Measurements from ENCODE around the gene ITGA7.

The ITGA7 gene

GRCh38 chr12:55682087-55682796 lies 25.5 kb downstream of the ITGA7 start:
- no peak for TF ChIP-seq ZFX (IDR thresholded peaks at IDR 0.05)
- TF ChIP-seq, protein P1, sequence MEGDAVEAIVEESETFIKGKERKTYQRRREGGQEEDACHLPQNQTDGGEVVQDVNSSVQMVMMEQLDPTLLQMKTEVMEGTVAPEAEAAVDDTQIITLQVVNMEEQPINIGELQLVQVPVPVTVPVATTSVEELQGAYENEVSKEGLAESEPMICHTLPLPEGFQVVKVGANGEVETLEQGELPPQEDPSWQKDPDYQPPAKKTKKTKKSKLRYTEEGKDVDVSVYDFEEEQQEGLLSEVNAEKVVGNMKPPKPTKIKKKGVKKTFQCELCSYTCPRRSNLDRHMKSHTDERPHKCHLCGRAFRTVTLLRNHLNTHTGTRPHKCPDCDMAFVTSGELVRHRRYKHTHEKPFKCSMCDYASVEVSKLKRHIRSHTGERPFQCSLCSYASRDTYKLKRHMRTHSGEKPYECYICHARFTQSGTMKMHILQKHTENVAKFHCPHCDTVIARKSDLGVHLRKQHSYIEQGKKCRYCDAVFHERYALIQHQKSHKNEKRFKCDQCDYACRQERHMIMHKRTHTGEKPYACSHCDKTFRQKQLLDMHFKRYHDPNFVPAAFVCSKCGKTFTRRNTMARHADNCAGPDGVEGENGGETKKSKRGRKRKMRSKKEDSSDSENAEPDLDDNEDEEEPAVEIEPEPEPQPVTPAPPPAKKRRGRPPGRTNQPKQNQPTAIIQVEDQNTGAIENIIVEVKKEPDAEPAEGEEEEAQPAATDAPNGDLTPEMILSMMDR (conservative IDR thresholded peaks at IDR 0.05): no peak
- no peak overlapping the region for H3K27ac ChIP-seq

GRCh38 chr12:55681142-55682077 lies 26.3 kb downstream of the ITGA7 start:
- no peak overlapping the region for H3K27ac ChIP-seq
- TF ChIP-seq, protein P1 (conservative IDR thresholded peaks at IDR 0.05): no peak; the same call in 1 of the 2 replicates
- no peak for TF ChIP-seq ZFX (IDR thresholded peaks at IDR 0.05)

DNA sequence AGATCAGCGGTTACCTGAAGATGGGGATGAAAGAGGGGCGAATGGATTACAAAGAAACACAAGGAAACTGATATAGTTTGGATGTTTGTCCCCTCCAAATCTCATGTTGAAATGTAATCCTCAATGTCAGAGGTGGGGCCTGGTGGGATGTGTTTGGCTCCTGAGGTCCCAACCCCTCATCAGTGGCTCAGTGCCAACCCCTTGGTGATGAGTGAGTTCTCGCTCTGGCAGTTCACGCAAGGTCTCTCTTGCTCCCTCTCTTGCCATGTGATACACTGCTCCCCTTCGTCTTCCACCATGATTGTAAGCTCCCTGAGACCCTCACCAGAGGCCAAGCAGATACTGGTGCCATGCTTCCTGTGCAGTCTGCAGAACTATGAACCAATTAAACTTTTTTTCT lies 28.0 kb downstream of the ITGA7 start:
- no peak for TF ChIP-seq ZFX (IDR thresholded peaks at IDR 0.05)
- TF ChIP-seq, protein P1 (conservative IDR thresholded peaks at IDR 0.05): no peak
- H3K27ac ChIP-seq: no peak overlapping the region

GRCh38 chr12:55676707-55677106 lies 31.0 kb downstream of the ITGA7 start:
- no peak overlapping the region for H3K27ac ChIP-seq
- no peak for TF ChIP-seq ZFX (IDR thresholded peaks at IDR 0.05)
- TF ChIP-seq, protein P1 (conservative IDR thresholded peaks at IDR 0.05): no peak

DNA sequence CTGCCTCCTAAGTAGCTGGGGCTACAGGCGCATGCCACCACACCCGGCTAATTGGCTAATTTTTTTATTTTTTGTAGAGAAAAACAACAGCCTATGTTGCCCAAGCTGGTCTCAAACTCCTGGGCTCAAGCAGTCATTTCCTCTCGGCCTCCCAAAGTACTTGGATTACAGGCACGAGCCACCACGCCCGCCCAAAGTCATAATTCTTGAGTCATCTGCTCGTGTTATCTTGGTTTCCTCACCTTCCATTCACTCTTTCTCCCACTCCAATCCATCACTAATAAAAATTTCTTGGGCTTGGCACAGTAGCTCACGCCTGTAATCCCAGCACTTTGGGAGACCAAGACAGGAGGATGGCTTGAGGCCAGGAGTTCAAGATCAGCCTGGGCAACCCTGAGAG lies 32.0 kb downstream of the ITGA7 start:
- TF ChIP-seq, protein P1 (conservative IDR thresholded peaks at IDR 0.05): no peak
- no peak for TF ChIP-seq ZFX (IDR thresholded peaks at IDR 0.05)
- no peak overlapping the region for H3K27ac ChIP-seq

DNA sequence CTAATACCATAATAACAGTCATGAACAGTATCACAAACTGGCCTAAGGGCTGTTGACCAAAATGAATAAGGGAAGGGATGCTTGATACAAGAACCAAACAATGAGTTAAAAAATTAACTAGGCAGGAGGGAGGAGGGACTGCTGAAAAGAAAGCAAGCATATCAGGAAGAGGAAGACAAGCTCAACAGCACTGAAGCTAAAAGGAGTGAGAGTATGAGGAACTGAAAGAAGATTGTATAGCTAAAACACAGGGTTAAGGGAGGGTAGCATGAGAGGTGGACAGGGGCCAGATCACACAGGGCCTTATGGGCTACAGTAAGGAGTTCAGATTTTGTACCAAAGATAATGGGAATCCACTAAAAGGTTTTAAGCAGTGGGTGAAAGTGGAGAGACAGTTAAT lies 34.1 kb downstream of the ITGA7 start:
- no peak overlapping the region for H3K27ac ChIP-seq
- TF ChIP-seq, protein P1 (conservative IDR thresholded peaks at IDR 0.05): no peak
- no peak for TF ChIP-seq ZFX (IDR thresholded peaks at IDR 0.05)

- H3K27ac ChIP-seq: no peak overlapping the region
- TF ChIP-seq, protein P1 (conservative IDR thresholded peaks at IDR 0.05): no peak
- no peak for TF ChIP-seq ZFX (IDR thresholded peaks at IDR 0.05)
Observed at GRCh38 chr12:55671746-55672145, 36.0 kb downstream of the ITGA7 start.
